EH (cell line): Measurements from ENCODE around the gene P2RX2.

Source experiments
- DNase-seq: peaks from one replicate; pipeline ENCODE4 v3.0.0-alpha.2; 2015; ENCODE audit warnings: low read depth

P2RX2 gene

DNA sequence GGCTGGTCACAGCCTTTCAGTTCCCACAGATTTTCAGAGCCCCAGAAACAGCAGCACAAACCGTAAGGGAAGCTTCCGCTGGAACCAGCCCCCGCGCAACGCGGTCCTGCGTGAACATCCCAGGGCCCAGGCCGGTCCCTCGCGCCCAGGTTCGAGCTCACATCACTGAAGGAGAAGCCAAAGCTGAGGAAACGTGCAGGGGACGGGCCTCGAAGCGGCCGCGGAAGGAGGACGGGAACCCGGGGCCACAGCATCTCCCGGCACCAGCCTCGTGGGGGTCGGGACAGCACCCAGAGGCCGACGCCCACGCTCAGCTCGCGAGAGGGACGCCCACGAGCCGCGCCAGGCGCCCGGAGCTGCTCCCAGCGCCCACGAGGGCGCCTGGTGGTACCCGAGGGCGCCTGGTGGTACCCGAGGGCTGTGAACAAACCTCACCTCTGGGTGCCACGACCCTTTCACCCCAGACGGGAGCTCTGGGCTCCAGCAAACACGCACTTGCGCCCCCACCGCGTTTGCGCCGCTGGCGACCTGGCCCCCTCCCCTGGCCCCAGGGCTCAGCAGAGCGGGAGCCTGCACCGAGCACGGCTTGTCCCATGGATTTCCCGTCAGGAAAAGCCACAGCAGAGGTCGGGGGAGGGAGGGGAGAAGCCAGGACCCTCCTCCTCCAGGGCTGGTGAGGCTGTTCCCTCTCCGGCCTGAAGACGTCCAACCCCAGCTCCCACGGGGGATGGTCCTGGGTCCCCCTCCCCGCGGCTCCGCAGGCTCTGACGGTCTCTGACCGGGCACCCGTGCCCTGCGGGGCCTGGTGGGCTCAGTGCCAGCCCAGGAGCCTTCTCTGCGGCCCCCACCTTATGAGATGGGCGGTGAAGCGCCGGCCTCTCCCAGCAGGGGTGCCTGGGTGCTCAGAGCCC is 15.1 kb upstream of the P2RX2 start:
- DNase-seq, result no peak

DNA sequence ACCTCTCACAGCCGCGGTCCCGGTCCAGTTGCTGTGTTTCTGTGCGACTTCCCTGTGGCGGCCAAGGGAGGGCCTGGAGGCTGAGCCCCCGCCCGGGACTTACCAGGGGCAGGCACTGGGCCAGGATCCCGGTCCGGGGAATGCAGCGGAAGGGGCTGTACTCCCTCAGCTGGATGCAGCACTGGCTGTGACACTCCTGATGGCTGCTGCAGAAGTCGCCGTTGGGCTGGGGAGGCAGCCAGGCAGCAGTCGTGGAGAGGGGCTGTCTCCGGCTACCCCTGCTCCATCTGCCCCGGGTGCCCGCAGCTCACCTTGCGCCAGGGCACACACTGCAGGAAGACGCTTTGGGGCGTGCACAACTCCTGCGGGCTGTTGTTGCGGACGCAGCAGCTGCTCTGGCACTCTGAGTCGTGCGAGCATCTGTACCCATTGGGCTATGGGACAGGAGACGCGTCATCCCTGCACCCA is 14.4 kb upstream of the P2RX2 start:
- no peak for DNase-seq

DNA sequence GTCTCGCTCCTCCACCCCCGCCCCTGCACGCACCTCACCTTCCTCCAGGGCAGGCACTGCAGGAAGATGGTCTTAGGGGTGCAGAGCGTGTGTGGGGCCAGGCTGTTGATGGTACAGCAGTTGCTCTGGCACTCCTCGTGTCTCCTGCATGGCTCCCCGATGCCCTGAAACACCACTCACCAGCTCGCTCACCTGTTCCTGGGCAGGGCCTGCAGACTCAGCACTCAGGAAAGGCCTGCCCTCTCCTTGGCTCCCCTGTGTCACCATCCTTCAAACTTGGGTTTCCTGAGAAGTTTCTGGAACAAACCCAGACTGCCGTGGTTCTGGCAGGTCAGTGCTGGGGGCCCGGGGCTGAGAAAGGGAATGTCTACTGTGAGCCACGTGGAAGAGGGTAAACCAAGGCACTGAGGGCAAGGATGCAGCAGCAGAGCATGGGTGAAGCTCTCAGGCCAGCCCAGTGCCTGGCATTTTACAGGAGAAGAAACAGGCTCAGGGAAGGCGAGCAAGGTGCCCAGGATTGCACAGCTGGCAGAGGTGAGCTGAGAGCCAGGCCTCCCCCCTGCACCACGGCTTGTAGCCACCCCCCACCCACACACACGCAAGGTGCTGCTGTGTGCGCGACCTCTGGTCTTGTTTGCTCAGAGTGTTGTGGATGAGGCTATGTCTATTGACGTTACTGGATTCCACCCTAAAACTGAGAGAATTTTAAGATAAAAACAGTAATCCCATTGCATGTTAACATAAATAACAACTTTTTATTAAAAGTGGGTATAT is 13.7 kb upstream of the P2RX2 start:
- no peak for DNase-seq

DNA sequence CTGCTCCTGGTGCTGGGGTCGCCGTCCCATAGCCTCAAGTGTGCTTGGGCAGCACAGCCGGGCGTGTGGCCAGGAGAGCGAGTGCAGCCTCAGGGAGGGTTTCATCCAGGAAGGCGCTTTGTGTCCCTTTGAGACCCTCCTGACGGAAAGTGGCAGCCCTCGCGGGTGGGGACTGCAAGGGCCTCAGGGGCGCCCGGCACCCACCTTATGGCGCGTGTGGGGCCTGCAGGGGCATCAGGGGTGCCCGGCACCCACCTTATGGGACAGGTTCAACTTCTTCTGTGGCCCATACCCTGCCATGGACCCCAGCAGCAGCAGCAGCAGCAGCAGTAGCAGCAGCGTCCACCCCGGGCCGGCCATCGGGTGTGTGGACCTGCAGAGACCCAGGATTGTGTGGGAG is 12.7 kb upstream of the P2RX2 start:
- no peak for DNase-seq

DNA sequence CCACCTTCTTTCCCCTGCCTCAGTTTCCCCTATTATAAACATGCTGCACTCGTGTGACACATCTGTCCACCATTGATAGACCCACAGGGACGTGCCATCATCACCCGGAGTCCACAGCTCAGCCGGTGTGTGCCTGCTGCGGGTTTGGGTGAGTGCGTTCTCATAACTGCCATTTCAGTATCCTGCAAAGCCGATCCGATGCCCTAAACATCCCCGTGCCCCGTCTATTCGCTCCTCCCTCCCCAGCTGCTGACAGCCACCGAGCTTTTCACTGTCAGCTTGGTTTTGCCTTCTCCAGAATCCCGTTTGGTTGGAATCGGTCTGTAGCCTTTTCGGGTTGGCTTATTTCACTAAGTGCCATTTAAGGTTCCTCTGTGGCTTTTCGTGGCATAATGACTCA is 12.1 kb upstream of the P2RX2 start:
- no peak for DNase-seq

DNA sequence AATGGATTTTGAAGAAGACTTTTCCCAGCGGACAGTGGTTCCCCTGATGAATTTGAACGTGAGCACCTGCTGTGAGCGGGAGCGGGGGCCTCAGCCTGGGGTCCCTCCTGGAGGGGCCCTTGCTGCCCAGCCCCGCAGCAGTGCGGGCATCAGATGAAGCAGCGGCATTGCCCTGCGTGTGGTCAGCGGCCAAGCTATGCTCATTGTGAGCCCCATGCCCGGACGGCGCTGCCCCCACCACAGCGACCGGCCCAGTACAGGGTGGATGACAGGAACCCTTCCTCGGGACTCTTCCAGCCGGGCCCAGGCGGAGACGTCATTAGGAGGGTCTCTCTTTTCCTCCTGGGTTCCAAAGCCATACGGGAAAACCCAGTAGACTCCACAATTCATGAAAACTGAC is 11.6 kb upstream of the P2RX2 start:
- DNase-seq, result no peak

DNA sequence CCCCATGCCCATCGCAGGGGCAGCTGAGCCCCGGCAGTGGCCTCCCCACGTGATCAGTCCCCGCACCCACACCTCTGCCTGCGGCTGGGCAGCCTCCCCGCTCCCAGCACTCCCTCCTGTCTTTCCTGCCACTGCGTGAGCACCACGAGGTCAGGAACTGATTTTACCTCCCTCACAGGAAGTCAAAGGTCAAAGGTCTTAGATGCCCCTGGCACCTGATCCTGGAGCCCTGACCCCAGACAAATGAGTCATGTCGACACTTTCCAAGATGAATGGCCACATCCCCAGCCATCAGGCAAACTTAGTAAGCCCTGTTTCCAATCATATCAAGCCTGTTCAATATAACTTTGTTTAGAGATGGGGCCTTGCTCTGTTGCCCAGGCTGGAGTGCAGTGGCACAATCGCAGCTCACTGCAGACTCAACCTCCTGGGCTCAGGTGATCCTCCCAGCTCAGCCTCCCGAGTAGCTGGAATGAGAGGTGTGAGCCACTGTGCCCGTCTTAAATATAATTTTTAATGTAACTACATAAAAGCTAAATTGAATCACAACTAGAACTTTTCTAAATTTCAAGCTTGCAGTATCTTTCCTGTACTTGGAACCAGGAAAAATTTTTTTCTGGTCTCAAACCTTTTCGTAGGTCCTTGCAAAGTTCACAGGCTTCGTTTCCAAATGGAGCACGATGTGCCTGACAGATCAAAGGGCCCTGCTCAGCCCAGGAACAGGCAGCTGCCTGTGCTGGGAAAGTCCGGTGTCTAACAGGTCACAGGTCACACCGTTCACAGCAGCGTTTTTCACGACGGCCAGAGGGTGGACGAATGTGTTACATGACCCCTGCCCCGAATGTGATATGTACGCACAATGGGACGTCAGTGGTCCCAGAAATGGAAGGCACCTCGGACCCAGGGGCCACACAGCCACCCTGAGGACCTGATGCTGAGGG is 10.1 kb upstream of the P2RX2 start:
- no peak for DNase-seq

DNA sequence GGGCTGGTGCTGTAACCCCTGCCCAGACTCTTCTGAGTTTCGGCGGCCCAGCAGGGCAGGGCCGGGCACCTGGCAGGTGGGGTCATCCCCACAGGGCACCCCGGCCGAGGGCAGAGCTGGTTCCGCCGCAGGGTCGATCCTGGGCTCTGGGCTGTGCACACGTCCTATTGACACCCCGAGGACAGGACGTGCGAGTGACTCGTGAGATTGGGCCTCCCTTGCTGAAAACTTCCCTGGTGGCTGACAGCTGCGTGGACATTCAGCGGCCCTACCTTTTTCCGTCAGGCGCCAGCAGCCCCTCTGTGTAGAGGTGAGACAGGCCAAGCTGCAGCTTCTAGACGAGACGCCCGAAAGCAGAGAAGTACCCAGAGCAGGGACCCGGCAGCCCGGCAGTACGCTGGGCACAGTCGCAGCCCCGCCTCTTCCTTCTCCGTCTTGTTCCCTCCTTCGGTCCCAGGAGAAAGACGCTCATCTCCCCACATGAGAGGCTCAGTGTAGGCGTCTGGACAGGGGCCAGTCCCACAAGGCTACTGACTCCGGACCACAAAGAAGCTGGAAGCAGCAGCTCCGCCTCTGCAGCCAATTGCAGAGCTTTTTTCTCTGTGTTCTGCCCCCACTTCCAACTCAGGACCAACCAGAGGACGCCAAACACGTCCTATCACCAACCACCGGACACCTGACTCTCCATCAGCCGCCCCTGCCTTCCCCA is 8.4 kb upstream of the P2RX2 start, which contains the start of gene LRCOL1:
Gene LRCOL1 (minus strand): TSS at position 532 of the 709 bp plus-strand sequence. CDS start 4,331 bp downstream, outside the sequence.
- peak; percentile 83 for DNase-seq

DNA sequence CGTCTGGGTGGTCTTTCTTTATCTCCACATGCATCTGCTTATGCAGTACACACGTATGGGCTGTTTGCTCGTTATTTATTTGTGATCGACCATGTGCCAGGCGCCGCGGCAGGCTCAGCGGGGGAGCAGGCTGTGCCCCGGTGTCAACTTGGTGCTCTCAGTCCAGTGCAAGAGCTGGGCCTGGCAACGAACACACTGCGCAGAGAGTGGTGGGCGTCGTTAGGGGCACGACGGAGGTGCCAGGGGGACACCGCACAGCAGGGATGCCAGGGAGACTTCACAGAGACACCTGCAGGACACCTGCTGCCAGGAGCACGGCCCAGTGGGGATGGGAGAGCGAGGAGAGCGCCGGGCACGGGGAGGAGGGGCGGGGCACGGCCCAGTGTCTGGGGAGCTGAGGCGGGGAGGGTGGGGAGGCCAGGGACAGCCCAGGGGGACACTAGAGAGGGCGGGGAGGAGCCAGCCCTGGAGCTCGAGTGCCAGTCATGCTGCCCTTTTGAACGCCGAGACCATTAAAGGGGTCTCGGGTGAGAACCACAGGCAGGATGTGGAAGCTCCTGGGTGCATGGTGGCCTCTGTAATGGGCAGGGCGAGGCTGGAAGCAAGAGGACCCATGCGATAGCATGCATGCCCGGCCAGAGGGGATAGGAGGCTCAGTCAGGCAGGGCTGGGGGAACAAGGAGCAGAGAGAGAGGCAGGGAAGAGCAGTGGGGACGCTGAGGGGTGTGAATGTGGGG is 7.5 kb upstream of the P2RX2 start:
- no peak for DNase-seq

DNA sequence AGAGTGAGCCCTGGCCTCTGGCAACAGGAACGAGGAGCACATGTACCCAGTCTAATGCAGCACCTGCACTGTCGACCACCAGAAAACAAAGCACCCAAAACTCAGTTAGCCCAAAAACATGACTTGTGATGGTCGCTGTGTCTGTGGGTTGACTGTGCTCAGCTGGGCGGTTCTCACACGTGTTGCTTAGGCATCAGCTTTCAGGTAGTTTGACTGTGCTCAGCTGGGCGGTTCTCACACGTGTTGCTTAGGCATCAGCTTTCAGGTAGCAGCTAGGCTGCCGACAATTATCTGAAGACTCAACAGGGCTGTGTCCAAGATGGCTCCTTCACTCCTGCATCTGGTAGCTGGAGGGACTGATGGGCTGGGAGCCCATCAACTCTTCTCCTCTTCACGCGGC is 7.0 kb upstream of the P2RX2 start:
- no peak for DNase-seq

DNA sequence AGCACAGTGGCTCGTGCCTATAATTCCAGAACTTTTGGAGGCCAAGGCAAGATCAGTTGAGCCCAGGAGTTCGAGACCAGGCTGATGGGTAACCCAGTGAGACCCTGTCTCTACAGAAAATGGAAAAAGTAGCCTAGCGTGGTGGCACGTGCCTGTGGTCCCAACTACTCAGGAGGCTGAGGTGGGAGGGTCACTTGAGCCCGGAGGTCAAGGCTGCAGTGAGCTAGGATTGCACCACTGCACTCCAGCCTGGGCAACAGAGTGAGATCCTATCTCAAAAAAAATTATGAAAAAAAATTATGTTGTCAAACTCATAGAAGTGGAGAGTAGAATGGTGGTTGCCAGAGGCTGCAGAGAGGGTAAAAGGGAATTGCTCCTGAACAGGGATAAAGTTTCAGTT is 4.5 kb upstream of the P2RX2 start:
- DNase-seq, result no peak

DNA sequence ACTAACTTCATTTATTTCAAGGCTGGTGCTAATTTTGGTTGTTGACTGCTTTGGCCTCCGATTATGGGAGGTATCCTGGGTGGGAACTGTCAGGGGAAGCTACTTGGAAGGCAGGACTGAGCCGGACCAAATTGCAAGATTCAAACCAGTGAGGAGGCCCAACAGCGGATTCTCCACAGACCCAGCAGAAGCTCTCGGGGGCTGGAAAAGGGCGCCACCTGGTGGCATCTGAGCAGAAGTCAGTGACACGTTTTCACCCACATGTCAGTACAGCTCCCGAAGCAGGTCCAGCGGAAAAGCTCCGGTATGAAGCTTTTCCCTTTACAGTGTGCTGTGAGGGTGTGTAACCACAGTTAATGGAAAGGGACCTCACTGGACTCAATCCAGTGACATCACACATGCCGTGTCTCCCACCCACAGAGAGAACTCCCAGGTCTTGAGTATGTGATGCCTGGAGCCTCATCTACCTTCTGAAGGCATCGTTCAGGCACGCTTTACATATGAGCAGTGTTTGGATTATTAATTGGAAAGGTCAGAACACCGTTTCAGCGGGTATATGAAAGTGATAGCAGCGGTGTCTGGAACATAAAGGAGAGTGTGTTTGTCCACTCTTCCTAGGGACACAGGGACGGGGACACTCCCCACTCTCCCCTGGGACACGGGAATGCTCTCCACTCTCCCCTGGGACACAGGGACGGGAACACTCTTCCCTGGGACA is 3.6 kb upstream of the P2RX2 start:
- DNase-seq, result peak; percentile 84

DNA sequence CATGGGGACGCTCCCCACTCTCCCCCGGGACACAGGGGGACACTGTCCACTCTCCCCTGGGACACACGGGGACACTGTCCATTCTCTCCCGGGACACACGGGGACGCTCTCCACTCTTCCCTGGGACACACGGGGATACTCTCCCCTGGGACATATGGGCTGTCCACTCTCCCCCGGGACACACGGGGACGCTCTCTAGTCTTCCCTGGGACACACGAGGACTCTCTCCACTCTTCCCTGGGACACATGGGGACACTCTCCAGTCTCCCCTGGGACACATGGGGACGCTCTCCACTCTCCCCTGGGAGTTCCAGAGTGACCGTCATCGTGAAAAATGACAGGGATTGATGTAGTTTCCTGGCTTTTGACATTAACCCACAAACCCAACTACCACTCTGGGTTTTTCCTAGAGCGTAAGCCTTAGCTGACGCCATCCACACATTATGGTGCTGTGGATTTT is 3.0 kb upstream of the P2RX2 start:
- no peak for DNase-seq

DNA sequence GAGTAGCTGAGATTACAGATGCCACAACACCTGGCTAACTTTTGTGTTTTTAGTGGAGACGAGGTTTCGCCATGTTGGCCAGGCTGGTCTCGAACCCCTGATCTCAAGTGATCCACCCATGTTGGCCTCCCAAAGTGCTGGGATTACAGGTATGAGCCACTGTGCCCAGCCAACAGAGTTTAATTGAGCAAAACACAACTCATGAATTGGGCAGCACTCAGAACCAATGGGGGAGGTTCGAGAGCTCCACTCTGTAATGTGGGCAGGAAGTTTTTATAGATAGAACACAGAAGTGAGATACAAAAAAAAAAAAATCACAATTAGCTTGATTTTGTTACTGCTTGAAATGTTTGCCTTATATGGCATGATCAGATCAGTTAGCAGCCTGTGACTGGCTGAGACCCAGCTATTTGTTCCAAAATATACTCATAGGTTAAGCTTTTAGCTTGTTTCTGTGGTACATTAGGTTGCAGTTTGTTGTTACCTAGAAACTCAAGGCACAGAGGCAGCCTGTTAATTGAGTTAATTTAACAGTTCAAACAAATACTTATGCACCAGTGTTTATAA is 1.4 kb upstream of the P2RX2 start:
- DNase-seq, result no peak

DNA sequence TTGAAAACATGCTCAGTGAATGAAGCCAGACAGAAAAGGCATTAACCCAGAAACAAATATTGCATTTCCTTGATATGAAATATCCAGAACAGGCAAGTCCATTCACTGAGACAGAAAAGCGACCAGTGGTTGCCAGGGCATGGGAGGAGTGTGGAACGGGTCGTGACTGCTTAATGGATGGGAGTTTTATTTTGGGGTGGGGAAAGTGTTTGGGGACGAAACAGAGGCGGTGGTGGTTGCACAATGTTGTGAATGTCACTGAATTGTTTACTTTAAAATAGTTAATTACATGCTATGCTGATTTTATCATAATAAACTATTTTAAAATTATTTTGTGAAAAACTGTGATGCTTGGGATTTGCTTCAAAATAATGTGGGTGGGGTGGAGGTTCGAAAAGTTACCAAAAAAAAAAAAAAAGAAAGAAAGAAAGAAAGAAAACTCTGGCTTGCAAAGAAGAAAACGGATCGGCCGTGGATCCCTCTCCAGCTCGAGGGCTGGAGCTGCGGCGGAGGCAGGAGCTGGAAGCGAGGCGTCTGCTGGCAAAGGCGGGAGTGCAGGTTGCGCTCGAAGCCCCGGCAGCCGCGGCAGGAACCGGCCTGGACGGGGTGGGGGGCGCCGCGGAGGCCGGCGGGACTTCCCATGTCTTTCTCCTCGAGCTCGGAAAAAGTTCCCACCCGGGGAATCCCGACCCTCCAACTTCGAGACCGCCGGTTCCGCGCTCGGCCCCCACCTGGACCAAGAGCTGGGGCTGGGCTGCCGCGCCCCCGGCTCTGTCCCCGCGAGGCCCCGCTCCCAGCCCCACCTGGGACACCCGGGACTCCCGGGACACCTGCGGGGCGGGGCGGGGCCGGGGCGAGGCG is 524 bp upstream of the P2RX2 start:
- no peak for DNase-seq

DNA sequence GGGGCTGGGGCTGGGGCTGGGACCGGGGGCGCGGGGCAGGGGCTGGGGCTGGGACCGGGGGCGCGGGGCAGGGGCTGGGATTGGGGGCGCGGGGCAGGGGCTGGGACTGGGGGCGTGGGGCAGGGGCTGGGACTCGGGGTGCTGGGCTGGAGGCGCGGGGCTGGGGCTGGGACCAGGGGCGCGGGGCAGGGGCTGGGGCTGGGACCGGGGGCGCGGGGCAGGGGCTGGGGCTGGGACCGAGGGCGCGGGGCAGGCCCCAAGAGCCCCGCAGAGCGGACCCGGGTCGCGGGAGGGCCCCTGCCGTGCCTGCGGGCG is 452 bp downstream of the P2RX2 start:
- DNase-seq, result no peak

DNA sequence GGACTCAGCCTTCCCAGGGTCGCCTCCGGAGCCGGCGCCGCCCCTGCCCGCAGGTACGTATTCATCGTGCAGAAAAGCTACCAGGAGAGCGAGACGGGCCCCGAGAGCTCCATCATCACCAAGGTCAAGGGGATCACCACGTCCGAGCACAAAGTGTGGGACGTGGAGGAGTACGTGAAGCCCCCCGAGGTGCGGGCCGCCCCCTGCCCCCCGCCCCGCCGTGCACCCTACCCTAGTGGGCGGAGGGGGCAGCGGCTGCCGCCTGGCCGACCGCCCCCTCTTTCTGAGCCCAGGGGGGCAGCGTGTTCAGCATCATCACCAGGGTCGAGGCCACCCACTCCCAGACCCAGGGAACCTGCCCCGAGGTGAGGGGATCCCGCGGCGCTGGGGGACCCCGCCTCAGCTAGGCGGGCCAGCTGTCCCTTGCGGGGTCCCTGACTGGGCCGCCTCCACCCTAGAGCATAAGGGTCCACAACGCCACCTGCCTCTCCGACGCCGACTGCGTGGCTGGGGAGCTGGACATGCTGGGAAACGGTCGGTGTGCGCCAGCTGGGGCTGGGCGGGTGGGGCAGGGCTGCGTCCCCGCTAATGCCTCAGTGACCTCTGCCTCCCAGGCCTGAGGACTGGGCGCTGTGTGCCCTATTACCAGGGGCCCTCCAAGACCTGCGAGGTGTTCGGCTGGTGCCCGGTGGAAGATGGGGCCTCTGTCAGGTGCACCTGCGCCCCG is 973 bp downstream of the P2RX2 start:
- no peak for DNase-seq
